Coronary artery (tissue), 2 donors: ENCODE data around the gene MBP.
"Not testable (repeated sequence)": the region's sequence is repeated elsewhere in the genome, so short reads cannot be mapped to it uniquely, and the experiment has no call there.

Source experiments
- DNase-seq: peaks from one replicate; pipeline ENCODE4 v3.0.0-alpha.2; 2017; ENCODE audit warnings: low spot score
- H3K27ac ChIP-seq, 2 donors: fragments of 200-600 bp; sonication (generic); one replicate each; pipeline ENCODE4 v1.5.1; 2016 to 2019
- H3K4me3 ChIP-seq: fragments of 200-600 bp; sonication (generic); 2 replicates; pipeline ENCODE4 v1.5.1; 2016; ENCODE audit warnings: mild to moderate bottlenecking, moderate library complexity
- TF ChIP-seq, protein P1 (sequence below): fragments of 200-600 bp; sonication (generic); IDR thresholded peaks from one replicate; pipeline ENCODE4 v1.5.1; 2019; ENCODE audit warnings: antibody characterized with exemption

The MBP gene

DNA sequence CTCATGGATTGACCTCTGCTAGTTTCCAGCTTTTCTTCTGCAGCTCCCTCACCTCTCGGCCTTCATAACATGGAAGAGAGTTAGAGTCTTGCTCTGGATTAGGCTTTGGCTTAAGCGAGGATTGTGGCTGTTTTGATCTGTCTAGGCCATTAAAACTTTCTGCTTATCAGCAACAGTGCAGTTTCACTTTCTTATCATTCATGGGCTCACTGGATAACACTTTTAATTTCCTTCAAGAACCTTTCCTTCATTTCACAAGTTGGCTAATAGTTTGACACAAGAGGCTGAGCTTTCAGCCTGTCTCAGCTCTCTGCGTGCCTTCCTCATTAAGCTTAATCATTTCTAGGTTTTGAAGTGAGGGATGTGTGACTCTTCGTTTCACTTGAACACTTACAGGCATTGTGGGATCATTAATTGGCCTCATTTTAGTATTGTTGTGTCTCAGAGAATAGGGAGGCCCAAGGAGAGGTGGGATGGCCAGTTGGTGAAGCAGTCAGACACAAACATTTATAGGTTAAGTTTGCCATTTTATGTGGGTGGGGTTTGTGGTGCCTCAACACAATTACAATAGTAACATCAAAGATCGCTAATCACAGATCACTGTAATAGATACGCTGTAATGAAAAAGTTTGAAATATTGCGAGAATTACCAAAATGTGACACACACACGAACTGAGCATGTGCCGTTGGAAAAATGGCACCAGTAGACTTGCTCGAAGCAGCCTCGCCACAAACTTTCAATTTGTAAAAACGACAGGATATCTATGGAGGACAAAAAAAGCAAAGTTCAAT, 180.9 kb downstream of the MBP start:
- no peak overlapping the region for H3K4me3 ChIP-seq
- no peak overlapping the region for H3K27ac ChIP-seq
- TF ChIP-seq, protein P1, sequence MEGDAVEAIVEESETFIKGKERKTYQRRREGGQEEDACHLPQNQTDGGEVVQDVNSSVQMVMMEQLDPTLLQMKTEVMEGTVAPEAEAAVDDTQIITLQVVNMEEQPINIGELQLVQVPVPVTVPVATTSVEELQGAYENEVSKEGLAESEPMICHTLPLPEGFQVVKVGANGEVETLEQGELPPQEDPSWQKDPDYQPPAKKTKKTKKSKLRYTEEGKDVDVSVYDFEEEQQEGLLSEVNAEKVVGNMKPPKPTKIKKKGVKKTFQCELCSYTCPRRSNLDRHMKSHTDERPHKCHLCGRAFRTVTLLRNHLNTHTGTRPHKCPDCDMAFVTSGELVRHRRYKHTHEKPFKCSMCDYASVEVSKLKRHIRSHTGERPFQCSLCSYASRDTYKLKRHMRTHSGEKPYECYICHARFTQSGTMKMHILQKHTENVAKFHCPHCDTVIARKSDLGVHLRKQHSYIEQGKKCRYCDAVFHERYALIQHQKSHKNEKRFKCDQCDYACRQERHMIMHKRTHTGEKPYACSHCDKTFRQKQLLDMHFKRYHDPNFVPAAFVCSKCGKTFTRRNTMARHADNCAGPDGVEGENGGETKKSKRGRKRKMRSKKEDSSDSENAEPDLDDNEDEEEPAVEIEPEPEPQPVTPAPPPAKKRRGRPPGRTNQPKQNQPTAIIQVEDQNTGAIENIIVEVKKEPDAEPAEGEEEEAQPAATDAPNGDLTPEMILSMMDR = no peak
- no peak for DNase-seq

DNA sequence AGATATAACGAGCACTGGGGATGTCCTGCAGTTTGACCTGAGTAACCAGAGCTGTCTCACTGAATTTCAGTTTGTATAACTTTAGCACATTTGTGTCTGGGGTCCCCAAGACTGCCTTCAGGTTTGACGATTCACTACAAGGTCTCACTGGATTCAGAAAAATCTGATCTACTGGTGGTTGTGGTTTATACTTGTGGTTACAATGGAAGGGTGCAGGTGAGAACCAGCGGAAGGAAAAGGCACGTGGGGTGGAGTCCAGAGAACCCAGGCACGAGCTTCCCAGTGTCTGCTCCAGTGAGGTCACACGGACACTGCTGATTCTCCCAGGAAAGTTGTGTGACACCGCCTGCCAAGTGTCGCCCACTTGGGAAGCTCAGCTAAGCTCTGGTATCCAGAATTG, 184.2 kb downstream of the MBP start:
- TF ChIP-seq, protein P1 = no peak
- DNase-seq = no peak
- Histone ChIP-seq H3K4me3 (no peak overlapping the region), H3K27ac (no peak overlapping the region)

DNA sequence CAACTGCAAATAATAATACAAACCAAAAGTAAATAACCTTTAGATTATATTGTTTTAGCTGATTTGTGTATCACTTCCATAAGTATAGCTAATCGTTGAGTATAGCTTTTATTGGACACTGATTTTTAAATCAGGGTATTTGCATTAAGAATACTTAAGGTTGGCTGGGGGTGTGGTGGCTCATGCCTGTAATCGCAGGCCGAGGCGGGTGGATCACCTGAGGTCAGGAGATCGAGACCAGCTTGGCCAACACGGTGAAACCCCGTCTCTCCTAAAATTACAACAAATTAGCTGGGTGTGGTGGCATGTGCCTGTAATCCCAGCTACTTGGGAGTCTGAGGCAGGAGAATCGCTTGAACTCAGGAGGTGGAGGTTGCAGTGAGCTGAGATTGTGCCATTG, 188.2 kb downstream of the MBP start:
- not testable (repeated sequence) for H3K27ac ChIP-seq, H3K4me3 ChIP-seq, DNase-seq

DNA sequence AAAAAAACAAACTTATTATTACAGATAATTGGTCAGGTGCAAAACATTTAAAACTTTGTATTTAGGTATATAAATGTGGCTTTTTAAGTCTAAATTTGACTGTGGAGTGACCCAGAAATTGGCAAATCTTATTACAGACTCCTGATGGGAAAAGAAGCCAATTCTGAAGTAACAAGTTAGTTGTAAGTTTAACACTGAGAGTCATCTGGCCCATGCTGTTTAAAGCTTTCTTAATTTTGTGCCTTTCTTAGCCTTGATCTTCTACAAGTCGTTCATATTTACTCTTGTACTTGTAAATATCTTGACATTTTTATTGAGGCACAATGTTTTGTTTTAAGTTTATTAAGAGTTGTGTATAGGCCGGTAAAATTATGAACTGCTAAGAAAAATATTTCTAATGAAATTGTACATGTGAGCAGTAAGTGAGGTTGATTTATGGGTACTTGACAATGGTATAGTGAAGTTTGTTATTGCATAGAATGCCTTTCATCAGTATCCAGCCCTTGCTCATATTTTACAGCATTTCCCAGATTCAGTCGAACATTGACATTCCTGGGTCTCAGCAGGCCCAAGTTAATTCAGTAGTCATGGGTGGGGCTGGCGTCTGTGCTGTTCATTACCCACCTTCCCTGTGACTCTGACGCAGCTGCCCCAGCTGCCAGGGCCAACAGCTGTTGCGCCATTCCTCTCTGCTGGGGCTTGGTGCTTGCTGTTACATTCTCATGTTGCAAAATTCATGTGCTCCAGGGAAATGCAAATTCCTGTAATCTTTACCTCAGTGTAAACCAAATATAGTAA, 188.8 kb downstream of the MBP start:
- no peak for DNase-seq
- TF ChIP-seq, protein P1 = no peak
- Histone ChIP-seq H3K27ac (no peak overlapping the region), H3K4me3 (no peak overlapping the region)

DNA sequence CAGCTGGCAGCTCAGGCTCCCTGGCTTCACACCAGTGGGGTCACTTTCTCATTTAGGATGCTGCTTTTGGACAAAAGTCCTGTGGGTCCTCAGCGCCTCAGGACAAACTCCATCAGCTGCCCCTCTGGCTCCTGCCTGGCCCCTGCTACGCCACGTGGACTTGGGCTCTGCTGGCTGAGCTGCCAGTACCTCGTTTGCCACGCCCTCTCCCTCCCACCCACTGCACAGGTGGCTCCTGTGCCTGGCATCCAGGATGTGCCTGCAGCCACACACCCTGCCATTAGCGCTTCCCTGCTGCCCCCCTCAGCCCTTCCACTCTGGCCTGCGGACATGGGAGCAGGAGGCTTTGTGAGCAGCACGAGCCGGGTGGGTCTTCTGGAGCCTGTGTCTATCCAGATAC, 191.3 kb downstream of the MBP start:
- Histone ChIP-seq H3K27ac (no peak overlapping the region), H3K4me3 (no peak overlapping the region)
- no peak for DNase-seq
- TF ChIP-seq, protein P1 = no peak

DNA sequence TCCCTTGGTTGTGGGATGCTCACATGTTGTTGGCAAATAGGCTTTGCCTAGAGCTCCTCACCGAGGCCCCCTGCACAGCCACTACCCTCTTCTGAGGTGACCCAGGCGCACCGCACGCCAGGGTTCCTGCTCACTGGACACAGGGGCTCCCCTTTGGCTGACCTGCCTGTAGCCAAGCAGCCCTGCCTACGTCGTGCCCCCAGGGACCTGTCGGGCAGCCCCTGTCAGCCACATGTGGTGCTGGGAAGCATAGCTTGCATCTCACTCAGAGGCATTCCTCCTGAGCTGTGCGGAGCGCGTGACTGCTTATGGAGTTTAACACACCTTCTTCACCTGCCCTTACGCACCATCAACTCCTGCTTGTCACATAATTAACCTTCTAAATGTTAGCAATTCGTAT, 194.0 kb downstream of the MBP start:
- H3K27ac ChIP-seq = no peak overlapping the region
- DNase-seq = no peak
- TF ChIP-seq, protein P1 = no peak
- no peak overlapping the region for H3K4me3 ChIP-seq

DNA sequence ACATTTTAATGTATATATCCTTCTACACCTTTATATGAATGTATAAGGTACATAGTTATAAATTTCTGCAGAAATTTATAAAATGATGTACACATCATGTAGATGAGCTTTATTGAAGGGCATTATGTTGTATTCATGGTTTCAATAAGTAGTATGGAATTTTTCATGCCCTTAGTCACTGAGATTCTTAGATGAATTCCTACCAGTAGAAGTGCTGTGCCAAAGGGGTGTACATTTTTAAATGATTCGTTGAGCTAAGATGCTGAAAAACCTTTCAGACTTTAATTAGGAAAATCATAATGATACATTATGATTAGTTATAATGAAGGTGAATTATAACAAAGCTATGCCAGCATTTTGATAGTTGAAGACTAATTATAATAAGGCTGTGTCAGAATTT, 195.0 kb downstream of the MBP start:
- no peak for DNase-seq
- TF ChIP-seq, protein P1 = no peak
- no peak overlapping the region for H3K27ac ChIP-seq
- H3K4me3 ChIP-seq = no peak overlapping the region
